PC-9 (cell line): Measurements from ENCODE around the gene LSMEM2. TPM values are rescaled to one million over a fixed set of nuclear protein-coding genes. Genes with fewer than 3 reads are reported as not detected.
"Not testable (repeated sequence)": the region's sequence is repeated elsewhere in the genome, so short reads cannot be mapped to it uniquely, and the experiment has no call there.

Experiments
- BruUV-seq: library from RNA; stranded (reverse); fragments of 400-500 nt; replicated peaks from 2 replicates; lab custom pipeline; 2021; lab: Mats Ljungman, UMichigan
- CTCF ChIA-PET: fragments of 300-600 bp; sonication (Branson Sonifier 250); formaldehyde crosslinking; loops from one replicate; lab custom pipeline; 2022; ENCODE audit warnings: antibody characterized with exemption; lab: Charles Lee
- POLR2A ChIA-PET: fragments of 300-600 bp; sonication (Branson Sonifier 250); formaldehyde crosslinking; loops from one replicate; lab custom pipeline; 2022; ENCODE audit warnings: antibody characterized with exemption; ENCODE audit not compliant: unreplicated experiment; lab: Charles Lee
- DNase-seq, 2 experiments: peaks; one replicate each; pipeline versions ENCODE4 v3.0.0 to v3.0.0-alpha.2; 2015 to 2022; ENCODE audit warnings: mixed read lengths in 1 of 2
- H2AFZ ChIP-seq: fragments of 200-600 bp; sonication (generic); 2 replicates; pipeline ENCODE4 v1.8.1; 2017; ENCODE audit warnings: antibody characterized with exemption
- H3F3A ChIP-seq: fragments of 200-600 bp; sonication (generic); 2 replicates; pipeline ENCODE4 v1.8.1; 2017; ENCODE audit warnings: antibody characterized with exemption, mild to moderate bottlenecking, low read depth; ENCODE audit not compliant: insufficient read depth
- H3K27ac ChIP-seq: fragments of 200-600 bp; sonication (generic); 2 replicates; pipeline ENCODE4 v1.6.1; 2016; ENCODE audit warnings: mixed run types
- H3K27me3 ChIP-seq: fragments of 200-600 bp; sonication (generic); 2 replicates; pipeline ENCODE4 v1.6.1; 2016; ENCODE audit warnings: low read depth, mixed run types; ENCODE audit not compliant: insufficient read depth
- H3K36me3 ChIP-seq: fragments of 200-600 bp; sonication (generic); 2 replicates; pipeline ENCODE4 v1.6.1; 2016; ENCODE audit warnings: low read depth, mixed run types
- H3K4me1 ChIP-seq: fragments of 200-600 bp; sonication (generic); replicated peaks from 2 replicates; pipeline ENCODE4 v1.6.1; 2016; ENCODE audit warnings: mixed run types; ENCODE audit not compliant: insufficient read depth
- H3K4me2 ChIP-seq: fragments of 200-600 bp; sonication (generic); 2 replicates; pipeline ENCODE4 v1.6.1; 2017; ENCODE audit warnings: mixed run types
- H3K4me3 ChIP-seq: fragments of 200-600 bp; sonication (generic); 2 replicates; pipeline ENCODE4 v1.6.1; 2016; ENCODE audit warnings: mixed run types
- H3K79me2 ChIP-seq: fragments of 200-600 bp; sonication (generic); 2 replicates; pipeline ENCODE4 v1.6.1; 2017; ENCODE audit warnings: low read depth, mixed run types
- H3K9me2 ChIP-seq: fragments of 200-600 bp; sonication (generic); 2 replicates; pipeline ENCODE4 v1.8.1; 2017; ENCODE audit warnings: mild to moderate bottlenecking; ENCODE audit not compliant: insufficient read depth
- H3K9me3 ChIP-seq: fragments of 200-600 bp; sonication (generic); 2 replicates; pipeline ENCODE4 v1.8.1; 2016; ENCODE audit warnings: low read depth; ENCODE audit not compliant: insufficient read depth
- H4K20me1 ChIP-seq: fragments of 200-600 bp; sonication (generic); 2 replicates; pipeline ENCODE4 v1.8.1; 2017; ENCODE audit not compliant: insufficient read depth
- CTCF ChIP-seq: fragments of 200-600 bp; sonication (generic); conservative IDR thresholded peaks from 2 replicates; pipeline ENCODE4 v1.6.1; 2017; ENCODE audit warnings: mixed run types, antibody characterized with exemption, mild to moderate bottlenecking, moderate library complexity
- EZH2 ChIP-seq: fragments of 200-600 bp; sonication (generic); IDR thresholded peaks from 2 replicates; pipeline ENCODE4 v1.8.0; 2017; ENCODE audit warnings: antibody characterized with exemption, low read depth
- intact Hi-C: fragments of 100-400 bp; cut with micrococcal nuclease; formaldehyde crosslinking; loops from one replicate; pipeline ENCODE4 v1.10.0; 2022; ENCODE audit not compliant: unreplicated experiment
- total RNA-seq: library from RNA; stranded (reverse); gene quantifications from 2 replicates; pipeline ENCODE4 v1.2.3, GENCODE V29; 2021

Gene LSMEM2
- total RNA-seq, 1 experiment from 2014 or later: 0.55 TPM

GRCh38 chr3:50261505-50261904, 17.4 kb upstream of the LSMEM2 start:
- no peaks in the 10 kb centered on the region for H4K20me1 ChIP-seq
- ChIA-PET POLR2A (no interaction called here), CTCF (no interaction called here)
- peaks cover 23% of the 10 kb centered on the region; the same call in 1 of the 2 replicates for H3F3A ChIP-seq
- no peaks in the 10 kb centered on the region for H3K9me2 ChIP-seq
- DNase-seq: no peak
- no peak overlapping the region for H3K4me2 ChIP-seq
- TF ChIP-seq EZH2: no peak
- TF ChIP-seq CTCF: no peak
- H3K4me1 ChIP-seq: peaks cover 31% of the 10 kb centered on the region
- no TSS peak for BruUV-seq
- H3K79me2 ChIP-seq: no peaks in the 10 kb centered on the region
- intact Hi-C loops: loop anchor here (5.0 kb wide), 1 partner anchor 291 kb away; no protein-coding TSS in a partner anchor
- no peak overlapping the region for H3K27ac ChIP-seq
- no peak overlapping the region for H2AFZ ChIP-seq
- H3K4me3 ChIP-seq: no peak overlapping the region
- no peaks in the 10 kb centered on the region for H3K9me3 ChIP-seq
- no peaks in the 10 kb centered on the region for H3K36me3 ChIP-seq
- no peaks in the 10 kb centered on the region for H3K27me3 ChIP-seq

- BruUV-seq, CTCF ChIA-PET, H4K20me1 ChIP-seq, H3K9me3 ChIP-seq, POLR2A ChIA-PET, DNase-seq, H3K4me2 ChIP-seq, H3K36me3 ChIP-seq, H3K4me3 ChIP-seq, H3K9me2 ChIP-seq, H2AFZ ChIP-seq, H3K27me3 ChIP-seq, H3K79me2 ChIP-seq, H3K27ac ChIP-seq: not testable (repeated sequence)
- intact Hi-C loops: loop anchor here (5.0 kb wide), 1 partner anchor 290 kb away; no protein-coding TSS in a partner anchor
- Histone ChIP-seq H3K4me1 (peaks cover 36% of the 10 kb centered on the region), H3F3A (peaks cover 23% of the 10 kb centered on the region; the same call in 1 of the 2 replicates)
Observed at GRCh38 chr3:50262200-50262599, 16.7 kb upstream of the LSMEM2 start.

GRCh38 chr3:50262778-50263177, 16.1 kb upstream of the LSMEM2 start:
- no peaks in the 10 kb centered on the region for H3K79me2 ChIP-seq
- H3K9me2 ChIP-seq: no peaks in the 10 kb centered on the region
- H3F3A ChIP-seq: peaks cover 23% of the 10 kb centered on the region; the same call in 1 of the 2 replicates
- H2AFZ ChIP-seq: no peak overlapping the region
- intact Hi-C loops: loop anchor here (5.0 kb wide), 1 partner anchor 290 kb away; no protein-coding TSS in a partner anchor
- no peak for TF ChIP-seq CTCF
- TF ChIP-seq EZH2: no peak
- CTCF ChIA-PET: interaction anchor here (0.6 to 1.2 kb wide), 2 partner anchors 15 to 59 kb away, joined by 5 to 13 read pairs; no protein-coding TSS in a partner anchor
- H4K20me1 ChIP-seq: no peaks in the 10 kb centered on the region
- H3K4me1 ChIP-seq: peaks cover 36% of the 10 kb centered on the region
- H3K9me3 ChIP-seq: no peaks in the 10 kb centered on the region
- POLR2A ChIA-PET: no interaction called here
- no peak for DNase-seq
- H3K27ac ChIP-seq: no peak overlapping the region
- no peaks in the 10 kb centered on the region for H3K36me3 ChIP-seq
- no TSS peak for BruUV-seq
- no peak overlapping the region for H3K4me3 ChIP-seq
- H3K27me3 ChIP-seq: no peaks in the 10 kb centered on the region
- no peak overlapping the region for H3K4me2 ChIP-seq
